Measurements from ENCODE around the gene ZC3H10. TPM values are rescaled to one million over a fixed set of nuclear protein-coding genes. Genes with fewer than 3 reads are reported as not detected.

The ZC3H10 gene
- total and polyA plus RNA-seq, 2 of the 13 experiments (the other 11 are each of a cell fraction or from before 2014, with no cell fraction given), result 0.70 to 2.3 TPM

- TF ChIP-seq HES4 (CRISPR knock-in tag; IDR thresholded peaks at IDR 0.05; ENCODE audit: borderline replicate concordance) (no peak), ZNF652 (CRISPR knock-in tag; IDR thresholded peaks at IDR 0.05; ENCODE audit: borderline replicate concordance, low read depth) (peak; percentile 65), KLF12 (CRISPR knock-in tag; IDR thresholded peaks at IDR 0.05; ENCODE audit: borderline replicate concordance) (no peak), HOXD1 (CRISPR knock-in tag; IDR thresholded peaks at IDR 0.05) (peak; percentile 80; the same call in 1 of the 2 replicates), ERF (CRISPR knock-in tag; IDR thresholded peaks at IDR 0.05) (peak; percentile 97), KLF16 (CRISPR knock-in tag; IDR thresholded peaks at IDR 0.05) (peak in 1 of 2 experiments; percentile 90; a peak in 2 of 4 replicates), ZFP36L2 (CRISPR knock-in tag; IDR thresholded peaks at IDR 0.05) (no peak), ZNF616 (CRISPR knock-in tag; IDR thresholded peaks at IDR 0.05; ENCODE audit: low read depth) (peak; percentile 86), JDP2 (CRISPR knock-in tag; IDR thresholded peaks at IDR 0.05; ENCODE audit: borderline replicate concordance) (peak; percentile 87; the same call in 1 of the 2 replicates), ZMYM3 (CRISPR knock-in tag; IDR thresholded peaks at IDR 0.05) (peak; percentile 94), SETDB1 (CRISPR knock-in tag; IDR thresholded peaks at IDR 0.05; ENCODE audit: borderline replicate concordance) (no peak), PHF8 (CRISPR knock-in tag; IDR thresholded peaks at IDR 0.05) (peak; percentile 55), MNT (IDR thresholded peaks at IDR 0.05) (peak; percentile 87), YEATS2 (CRISPR knock-in tag; IDR thresholded peaks at IDR 0.05; ENCODE audit: borderline replicate concordance) (peak; percentile 90; the same call in 1 of the 2 replicates), HNF4G (IDR thresholded peaks at IDR 0.05; ENCODE audit: borderline replicate concordance, low read depth, low read length) (peak; percentile 100), HNF4G (CRISPR knock-in tag; IDR thresholded peaks at IDR 0.05; ENCODE audit: borderline replicate concordance, low read depth) (peak; percentile 100)
- TF ChIP-seq, protein P1, sequence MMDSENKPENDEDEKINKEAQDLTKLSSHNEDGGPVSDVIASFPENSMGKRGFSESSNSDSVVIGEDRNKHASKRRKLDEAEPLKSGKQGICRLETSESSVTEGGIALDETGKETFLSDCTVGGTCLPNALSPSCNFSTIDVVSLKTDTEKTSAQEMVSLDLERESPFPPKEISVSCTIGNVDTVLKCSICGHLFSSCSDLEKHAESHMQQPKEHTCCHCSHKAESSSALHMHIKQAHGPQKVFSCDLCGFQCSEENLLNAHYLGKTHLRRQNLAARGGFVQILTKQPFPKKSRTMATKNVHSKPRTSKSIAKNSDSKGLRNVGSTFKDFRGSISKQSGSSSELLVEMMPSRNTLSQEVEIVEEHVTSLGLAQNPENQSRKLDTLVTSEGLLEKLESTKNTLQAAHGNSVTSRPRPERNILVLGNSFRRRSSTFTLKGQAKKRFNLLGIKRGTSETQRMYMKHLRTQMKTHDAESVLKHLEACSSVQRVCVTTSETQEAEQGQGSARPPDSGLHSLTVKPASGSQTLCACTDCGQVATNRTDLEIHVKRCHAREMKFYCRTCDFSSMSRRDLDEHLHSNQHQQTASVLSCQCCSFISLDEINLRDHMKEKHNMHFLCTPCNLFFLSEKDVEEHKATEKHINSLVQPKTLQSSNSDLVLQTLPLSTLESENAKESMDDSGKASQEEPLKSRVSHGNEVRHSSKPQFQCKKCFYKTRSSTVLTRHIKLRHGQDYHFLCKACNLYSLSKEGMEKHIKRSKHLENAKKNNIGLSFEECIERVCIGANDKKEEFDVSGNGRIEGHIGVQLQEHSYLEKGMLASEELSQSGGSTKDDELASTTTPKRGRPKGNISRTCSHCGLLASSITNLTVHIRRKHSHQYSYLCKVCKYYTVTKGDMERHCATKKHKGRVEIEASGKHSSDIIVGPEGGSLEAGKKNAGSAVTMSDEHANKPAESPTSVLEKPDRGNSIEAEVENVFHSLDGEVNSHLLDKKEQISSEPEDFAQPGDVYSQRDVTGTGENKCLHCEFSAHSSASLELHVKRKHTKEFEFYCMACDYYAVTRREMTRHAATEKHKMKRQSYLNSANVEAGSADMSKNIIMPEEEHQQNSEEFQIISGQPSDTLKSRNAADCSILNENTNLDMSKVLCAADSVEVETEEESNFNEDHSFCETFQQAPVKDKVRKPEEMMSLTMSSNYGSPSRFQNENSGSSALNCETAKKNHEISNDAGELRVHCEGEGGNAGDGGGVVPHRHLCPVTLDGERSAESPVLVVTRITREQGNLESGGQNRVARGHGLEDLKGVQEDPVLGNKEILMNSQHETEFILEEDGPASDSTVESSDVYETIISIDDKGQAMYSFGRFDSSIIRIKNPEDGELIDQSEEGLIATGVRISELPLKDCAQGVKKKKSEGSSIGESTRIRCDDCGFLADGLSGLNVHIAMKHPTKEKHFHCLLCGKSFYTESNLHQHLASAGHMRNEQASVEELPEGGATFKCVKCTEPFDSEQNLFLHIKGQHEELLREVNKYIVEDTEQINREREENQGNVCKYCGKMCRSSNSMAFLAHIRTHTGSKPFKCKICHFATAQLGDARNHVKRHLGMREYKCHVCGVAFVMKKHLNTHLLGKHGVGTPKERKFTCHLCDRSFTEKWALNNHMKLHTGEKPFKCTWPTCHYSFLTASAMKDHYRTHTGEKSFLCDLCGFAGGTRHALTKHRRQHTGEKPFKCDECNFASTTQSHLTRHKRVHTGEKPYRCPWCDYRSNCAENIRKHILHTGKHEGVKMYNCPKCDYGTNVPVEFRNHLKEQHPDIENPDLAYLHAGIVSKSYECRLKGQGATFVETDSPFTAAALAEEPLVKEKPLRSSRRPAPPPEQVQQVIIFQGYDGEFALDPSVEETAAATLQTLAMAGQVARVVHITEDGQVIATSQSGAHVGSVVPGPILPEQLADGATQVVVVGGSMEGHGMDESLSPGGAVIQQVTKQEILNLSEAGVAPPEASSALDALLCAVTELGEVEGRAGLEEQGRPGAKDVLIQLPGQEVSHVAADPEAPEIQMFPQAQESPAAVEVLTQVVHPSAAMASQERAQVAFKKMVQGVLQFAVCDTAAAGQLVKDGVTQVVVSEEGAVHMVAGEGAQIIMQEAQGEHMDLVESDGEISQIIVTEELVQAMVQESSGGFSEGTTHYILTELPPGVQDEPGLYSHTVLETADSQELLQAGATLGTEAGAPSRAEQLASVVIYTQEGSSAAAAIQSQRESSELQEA (CRISPR knock-in tag; IDR thresholded peaks at IDR 0.05; ENCODE audit: not compliant biosample characterization), result no peak
- TF ChIP-seq, protein P2, sequence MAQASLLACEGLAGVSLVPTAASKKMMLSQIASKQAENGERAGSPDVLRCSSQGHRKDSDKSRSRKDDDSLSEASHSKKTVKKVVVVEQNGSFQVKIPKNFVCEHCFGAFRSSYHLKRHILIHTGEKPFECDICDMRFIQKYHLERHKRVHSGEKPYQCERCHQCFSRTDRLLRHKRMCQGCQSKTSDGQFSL (CRISPR knock-in tag; IDR thresholded peaks at IDR 0.05), result no peak; the same call in 1 of the 2 replicates
Observed at GRCh38 chr12:56081393-56082347, 36.4 kb upstream of the ZC3H10 start (continued).

Data from HepG2 (cell line).